Measurements from ENCODE around the gene CTXN1.

CTXN1 gene

DNA sequence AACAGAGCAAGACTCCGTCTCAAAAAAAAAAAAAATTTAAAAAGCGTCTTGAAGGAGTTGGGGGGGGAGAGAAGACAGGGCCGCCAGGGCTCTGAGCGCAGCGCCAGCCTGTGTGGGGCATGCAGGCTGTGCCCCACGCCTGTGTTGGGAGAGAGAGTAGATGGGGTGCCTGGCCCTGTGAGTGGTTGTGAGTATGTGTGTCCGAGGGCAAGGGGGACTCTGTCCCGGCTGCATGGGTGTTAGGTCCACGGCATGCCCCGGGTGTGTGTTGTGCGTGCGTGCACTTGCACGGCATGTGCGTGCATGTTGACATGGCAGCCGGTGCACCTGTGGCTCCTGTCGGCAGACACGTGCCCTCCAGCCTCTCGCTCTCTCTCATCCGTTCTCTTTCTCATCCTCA lies 18.8 kb downstream of the CTXN1 start:
- TF ChIP-seq, protein P1, sequence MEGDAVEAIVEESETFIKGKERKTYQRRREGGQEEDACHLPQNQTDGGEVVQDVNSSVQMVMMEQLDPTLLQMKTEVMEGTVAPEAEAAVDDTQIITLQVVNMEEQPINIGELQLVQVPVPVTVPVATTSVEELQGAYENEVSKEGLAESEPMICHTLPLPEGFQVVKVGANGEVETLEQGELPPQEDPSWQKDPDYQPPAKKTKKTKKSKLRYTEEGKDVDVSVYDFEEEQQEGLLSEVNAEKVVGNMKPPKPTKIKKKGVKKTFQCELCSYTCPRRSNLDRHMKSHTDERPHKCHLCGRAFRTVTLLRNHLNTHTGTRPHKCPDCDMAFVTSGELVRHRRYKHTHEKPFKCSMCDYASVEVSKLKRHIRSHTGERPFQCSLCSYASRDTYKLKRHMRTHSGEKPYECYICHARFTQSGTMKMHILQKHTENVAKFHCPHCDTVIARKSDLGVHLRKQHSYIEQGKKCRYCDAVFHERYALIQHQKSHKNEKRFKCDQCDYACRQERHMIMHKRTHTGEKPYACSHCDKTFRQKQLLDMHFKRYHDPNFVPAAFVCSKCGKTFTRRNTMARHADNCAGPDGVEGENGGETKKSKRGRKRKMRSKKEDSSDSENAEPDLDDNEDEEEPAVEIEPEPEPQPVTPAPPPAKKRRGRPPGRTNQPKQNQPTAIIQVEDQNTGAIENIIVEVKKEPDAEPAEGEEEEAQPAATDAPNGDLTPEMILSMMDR (IDR thresholded peaks at IDR 0.05; ENCODE audit: insufficient read depth, low read depth, low read length, missing control alignments): no peak
- no peak overlapping the region for H3K4me3 ChIP-seq (ENCODE audit: low read depth, low read length)
- DNase-seq (ENCODE audit: low read depth): peak; percentile 4

DNA sequence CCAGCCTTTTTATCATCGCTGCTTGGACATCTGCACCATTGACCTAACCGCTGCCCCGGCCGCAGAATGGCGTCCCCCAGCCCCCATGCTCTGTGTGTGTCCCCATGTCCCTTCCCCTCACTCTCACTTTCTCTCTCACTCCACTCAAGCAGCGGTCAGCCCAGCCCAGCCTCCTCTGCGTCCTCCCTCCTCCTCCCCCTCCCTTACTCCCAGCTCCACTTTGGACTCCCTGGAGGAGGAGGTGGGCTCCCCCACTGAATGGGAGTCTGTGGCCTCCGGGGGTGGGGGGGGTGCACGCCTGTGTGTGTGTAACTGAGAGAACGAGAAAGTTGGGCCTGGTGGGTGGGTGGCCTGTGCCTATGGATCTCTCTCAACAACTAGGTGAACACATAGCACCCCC lies 20.1 kb downstream of the CTXN1 start:
- TF ChIP-seq, protein P1 (IDR thresholded peaks at IDR 0.05; ENCODE audit: insufficient read depth, low read depth, low read length, missing control alignments): no peak
- no peak overlapping the region for H3K4me3 ChIP-seq (ENCODE audit: low read depth, low read length)

DNA sequence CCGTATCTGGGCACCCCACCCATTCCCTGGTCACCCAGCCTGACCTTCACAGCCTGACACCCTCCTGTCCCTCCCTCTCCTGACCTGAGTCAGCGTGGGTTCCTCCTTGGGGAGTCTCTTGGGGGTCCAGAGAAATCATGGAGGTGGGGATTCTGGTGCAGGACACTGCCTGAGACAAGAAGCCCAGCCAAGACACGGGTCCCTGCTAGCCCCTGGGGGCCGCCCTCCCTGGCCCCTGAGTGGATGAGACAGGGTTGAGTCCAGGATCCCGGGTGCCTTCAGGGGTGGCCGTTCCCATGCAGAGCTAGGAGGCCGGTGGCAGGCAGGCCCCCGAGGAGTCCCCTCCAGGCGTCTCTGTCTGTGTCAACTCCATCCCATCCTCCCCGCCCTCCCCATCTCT lies 20.7 kb downstream of the CTXN1 start:
- H3K4me3 ChIP-seq (ENCODE audit: low read depth, low read length): no peak overlapping the region
- DNase-seq (ENCODE audit: low read depth): peak; percentile 7
- TF ChIP-seq, protein P1 (IDR thresholded peaks at IDR 0.05; ENCODE audit: insufficient read depth, low read depth, low read length, missing control alignments): no peak

More for the DNA sequence above, 20.1 kb downstream of the CTXN1 start:
- DNase-seq (ENCODE audit: low read depth): peak; percentile 1

DNA sequence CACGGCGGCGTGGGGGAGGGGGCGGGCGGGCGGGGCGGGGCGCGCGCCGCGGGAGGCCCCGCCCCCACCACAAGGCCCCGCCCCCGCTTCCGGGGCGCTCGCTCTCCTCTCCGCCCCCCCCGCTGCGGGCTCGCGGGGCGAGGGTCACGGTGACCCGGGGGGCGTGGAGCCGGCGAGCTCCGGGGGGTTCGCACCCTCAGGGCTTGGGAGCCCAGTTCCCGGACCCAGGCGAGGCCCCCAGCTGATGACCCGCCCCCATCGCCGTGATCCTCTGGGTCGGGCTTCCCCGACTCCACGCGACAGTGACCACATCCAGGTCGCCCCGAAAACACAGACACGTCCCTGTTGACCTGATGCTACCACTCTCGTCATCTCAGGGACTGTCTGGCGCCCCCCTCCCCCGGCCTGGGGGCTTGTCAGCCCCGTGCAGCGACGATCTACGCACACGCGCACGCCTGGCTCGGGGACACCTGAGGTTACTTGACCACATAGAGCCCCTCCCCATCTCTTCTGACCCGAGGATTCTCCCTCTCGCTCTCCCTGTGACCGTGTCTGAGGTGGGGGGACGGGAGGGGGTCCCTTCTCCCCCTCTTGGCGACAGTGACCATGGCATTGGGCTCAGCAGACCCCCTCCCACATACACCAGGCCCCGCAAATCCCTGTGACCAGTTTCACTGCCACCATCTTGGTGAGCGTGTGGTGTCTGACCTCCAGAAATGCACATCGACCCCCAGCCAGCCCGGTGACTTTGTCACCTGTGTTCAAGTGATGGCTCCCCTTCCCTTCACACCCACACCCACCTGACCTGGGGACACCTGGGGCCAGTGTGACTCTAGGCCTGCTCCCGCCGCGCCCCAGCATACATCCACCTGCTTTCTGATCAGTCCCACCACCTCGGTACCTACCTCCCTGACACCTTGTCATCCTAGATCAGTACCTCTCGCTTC lies 21.6 kb downstream of the CTXN1 start:
- TF ChIP-seq, protein P1 (IDR thresholded peaks at IDR 0.05; ENCODE audit: insufficient read depth, low read depth, low read length, missing control alignments): no peak
- peak; percentile 71 for DNase-seq (ENCODE audit: low read depth)
- H3K4me3 ChIP-seq (ENCODE audit: low read depth, low read length): peak overlapping the region; percentile 76

DNA sequence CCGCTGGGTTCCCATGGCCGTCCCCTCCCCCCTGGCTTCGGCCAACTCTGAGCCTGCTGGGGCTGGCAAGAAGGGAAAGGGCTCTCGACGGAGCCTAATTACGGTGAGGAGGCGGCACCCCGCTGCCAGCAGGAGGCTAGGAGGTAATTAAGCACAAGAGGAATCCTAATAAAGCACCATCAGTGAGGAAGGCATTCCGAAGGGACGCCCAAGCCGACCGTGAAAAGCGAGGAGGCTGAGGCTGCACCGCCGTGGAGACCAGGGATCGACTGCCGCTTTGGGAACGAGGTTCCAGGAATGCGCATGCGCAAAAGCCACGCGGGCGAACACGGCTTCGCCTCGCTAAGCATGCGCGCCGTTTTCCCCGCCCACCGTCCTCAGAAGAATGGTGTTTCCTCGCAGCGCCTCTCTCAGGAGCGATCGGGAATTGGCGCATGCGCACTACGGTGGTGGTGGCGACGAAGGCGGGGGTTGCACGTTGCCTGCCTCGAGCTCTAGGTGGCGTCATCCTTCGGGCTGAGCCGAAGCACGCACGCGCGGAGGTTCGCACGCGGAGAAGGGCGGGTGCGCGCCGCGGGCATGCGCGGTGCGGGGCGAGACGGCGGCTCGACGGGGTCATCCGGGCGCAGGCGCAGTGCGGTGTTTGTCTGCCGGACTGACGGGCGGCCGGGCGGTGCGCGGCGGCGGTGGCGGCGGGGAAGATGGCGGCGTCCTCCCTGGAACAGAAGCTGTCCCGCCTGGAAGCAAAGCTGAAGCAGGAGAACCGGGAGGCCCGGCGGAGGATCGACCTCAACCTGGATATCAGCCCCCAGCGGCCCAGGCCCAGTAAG lies 22.5 kb downstream of the CTXN1 start, which contains the start of gene MAP2K7:
MAP2K7 (plus strand) TSS at position 634 of the 830 bp plus-strand sequence; CDS start at position 702, 68 bp downstream.
- TF ChIP-seq, protein P1 (IDR thresholded peaks at IDR 0.05; ENCODE audit: insufficient read depth, low read depth, low read length, missing control alignments): peak; percentile 59
- DNase-seq (ENCODE audit: low read depth): peak; percentile 100
- peak within 1 kb of the TSS; percentile 76 for H3K4me3 ChIP-seq (ENCODE audit: low read depth, low read length)

DNA sequence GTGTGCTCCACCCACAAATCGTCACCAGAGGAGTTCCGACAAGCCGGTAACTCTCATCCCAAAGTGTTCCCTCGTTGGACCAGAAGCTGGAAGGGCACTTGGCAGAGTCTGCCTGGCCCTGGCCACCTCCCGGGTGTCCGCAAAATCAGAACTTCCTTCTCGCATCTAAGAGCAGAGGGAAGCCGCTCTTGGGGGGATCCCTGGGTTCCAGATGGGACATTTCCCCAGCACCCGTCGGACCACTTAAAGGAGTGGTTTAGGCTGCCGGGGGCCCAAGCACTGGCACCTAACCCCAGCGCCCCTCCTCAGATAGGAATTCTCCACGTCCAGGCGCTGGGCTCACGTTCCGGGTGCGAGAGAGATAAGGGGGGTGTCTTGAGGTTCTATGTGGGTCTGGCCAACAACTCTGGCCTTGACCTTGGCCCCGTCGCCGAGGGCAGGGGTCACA lies 23.1 kb downstream of the CTXN1 start:
- no peak for DNase-seq (ENCODE audit: low read depth)

More for the DNA sequence above, 23.1 kb downstream of the CTXN1 start:
- H3K4me3 ChIP-seq (ENCODE audit: low read depth, low read length): peak overlapping the region; percentile 75
- TF ChIP-seq, protein P1 (IDR thresholded peaks at IDR 0.05; ENCODE audit: insufficient read depth, low read depth, low read length, missing control alignments): no peak

Measured in GM12865 (cell line).